ENCODE results near the gene UBIAD1. TPM values are rescaled to one million over a fixed set of nuclear protein-coding genes. Genes with fewer than 3 reads are reported as not detected.
"Not testable (repeated sequence)": the region's sequence is repeated elsewhere in the genome, so short reads cannot be mapped to it uniquely, and the experiment has no call there.

The UBIAD1 gene
- total RNA-seq, 1 donor from 2014 or later, result 22.7 TPM

DNA sequence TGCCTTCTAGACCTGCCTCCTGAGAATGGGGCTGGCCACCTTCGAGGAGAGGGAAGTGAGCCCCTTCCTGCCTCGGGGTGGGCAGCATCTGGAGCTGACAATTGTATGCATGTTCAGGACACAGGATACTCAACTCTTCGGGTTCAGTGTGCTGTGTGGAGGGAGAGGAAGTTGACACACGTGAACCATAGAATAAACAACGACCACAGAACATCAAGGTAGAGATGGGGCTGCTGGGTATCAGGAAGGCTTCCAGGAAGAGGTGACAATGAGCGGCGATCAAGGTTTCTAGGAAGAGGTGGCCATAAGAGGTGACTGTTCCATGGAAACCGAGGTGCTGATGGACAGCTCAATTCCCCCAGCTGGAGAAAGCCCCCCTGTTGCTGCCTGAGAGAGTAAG lies 22.0 kb downstream of the UBIAD1 start:
- peaks cover 8% of the 10 kb centered on the region for H3K27me3 Mint-ChIP-seq (ENCODE audit: unreplicated experiment)
- H3K4me1 Mint-ChIP-seq (ENCODE audit: low read depth, unreplicated experiment), result peaks cover 15% of the 10 kb centered on the region
- H3K27ac Mint-ChIP-seq (ENCODE audit: unreplicated experiment), result no peak overlapping the region
- no peaks in the 10 kb centered on the region for H3K36me3 Mint-ChIP-seq (ENCODE audit: unreplicated experiment)
- DNase-seq, result no peak
- TF ChIP-seq, protein P1, sequence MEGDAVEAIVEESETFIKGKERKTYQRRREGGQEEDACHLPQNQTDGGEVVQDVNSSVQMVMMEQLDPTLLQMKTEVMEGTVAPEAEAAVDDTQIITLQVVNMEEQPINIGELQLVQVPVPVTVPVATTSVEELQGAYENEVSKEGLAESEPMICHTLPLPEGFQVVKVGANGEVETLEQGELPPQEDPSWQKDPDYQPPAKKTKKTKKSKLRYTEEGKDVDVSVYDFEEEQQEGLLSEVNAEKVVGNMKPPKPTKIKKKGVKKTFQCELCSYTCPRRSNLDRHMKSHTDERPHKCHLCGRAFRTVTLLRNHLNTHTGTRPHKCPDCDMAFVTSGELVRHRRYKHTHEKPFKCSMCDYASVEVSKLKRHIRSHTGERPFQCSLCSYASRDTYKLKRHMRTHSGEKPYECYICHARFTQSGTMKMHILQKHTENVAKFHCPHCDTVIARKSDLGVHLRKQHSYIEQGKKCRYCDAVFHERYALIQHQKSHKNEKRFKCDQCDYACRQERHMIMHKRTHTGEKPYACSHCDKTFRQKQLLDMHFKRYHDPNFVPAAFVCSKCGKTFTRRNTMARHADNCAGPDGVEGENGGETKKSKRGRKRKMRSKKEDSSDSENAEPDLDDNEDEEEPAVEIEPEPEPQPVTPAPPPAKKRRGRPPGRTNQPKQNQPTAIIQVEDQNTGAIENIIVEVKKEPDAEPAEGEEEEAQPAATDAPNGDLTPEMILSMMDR (IDR thresholded peaks at IDR 0.05; ENCODE audit: partially characterized antibody, unreplicated experiment), result no peak
- H3K4me3 Mint-ChIP-seq (ENCODE audit: unreplicated experiment), result no peak overlapping the region
- peaks cover 4% of the 10 kb centered on the region for H3K9me3 Mint-ChIP-seq (ENCODE audit: unreplicated experiment)

DNA sequence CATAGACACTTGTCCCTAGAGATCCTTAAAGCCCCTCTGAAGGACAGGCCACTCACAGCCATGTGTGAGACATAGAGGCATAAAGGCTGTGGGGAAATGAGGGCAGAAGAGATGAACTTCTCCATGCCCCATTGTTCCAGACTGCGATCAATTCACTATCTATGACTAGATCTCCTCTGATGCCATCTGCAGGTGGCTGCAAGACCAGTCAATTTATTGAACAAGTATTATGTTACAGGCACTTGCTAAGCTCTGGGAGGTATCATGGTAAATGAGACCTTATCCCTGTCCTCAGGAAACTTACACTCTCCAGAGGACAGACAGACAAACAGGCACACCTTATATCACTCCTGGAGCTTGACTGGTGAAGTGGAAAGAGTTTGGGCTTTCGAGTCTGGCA lies 22.9 kb downstream of the UBIAD1 start:
- no peak for DNase-seq
- TF ChIP-seq, protein P1 (IDR thresholded peaks at IDR 0.05; ENCODE audit: partially characterized antibody, unreplicated experiment), result no peak
- peak overlapping the region; percentile 33 for H3K27ac Mint-ChIP-seq (ENCODE audit: unreplicated experiment)
- H3K9me3 Mint-ChIP-seq (ENCODE audit: unreplicated experiment), result peaks cover 4% of the 10 kb centered on the region
- no peak overlapping the region for H3K4me3 Mint-ChIP-seq (ENCODE audit: unreplicated experiment)
- H3K4me1 Mint-ChIP-seq (ENCODE audit: low read depth, unreplicated experiment), result peaks cover 14% of the 10 kb centered on the region
- peaks cover 8% of the 10 kb centered on the region for H3K27me3 Mint-ChIP-seq (ENCODE audit: unreplicated experiment)
- H3K36me3 Mint-ChIP-seq (ENCODE audit: unreplicated experiment), result no peaks in the 10 kb centered on the region

DNA sequence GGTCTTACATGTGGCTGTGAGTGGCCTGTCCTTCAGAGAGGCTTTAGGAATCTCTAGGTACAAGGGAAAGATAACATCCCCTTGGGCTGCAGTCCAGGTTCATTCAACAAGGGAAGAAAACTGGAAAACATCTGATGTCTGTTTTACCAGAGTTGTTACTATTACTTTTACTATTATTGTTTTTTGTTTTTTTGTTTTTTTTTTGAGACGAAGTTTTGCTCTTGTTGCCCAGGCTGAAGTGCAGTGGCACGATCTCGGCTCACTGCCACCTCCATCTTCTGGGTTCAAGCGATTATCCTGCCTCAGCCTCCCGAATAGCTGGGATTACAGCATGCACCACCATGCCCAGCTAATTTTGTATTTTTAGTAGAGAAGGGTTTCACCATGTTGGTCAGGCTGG lies 24.8 kb downstream of the UBIAD1 start:
- not testable (repeated sequence) for DNase-seq; H3K36me3 Mint-ChIP-seq (ENCODE audit: unreplicated experiment); H3K27me3 Mint-ChIP-seq (ENCODE audit: unreplicated experiment); H3K27ac Mint-ChIP-seq (ENCODE audit: unreplicated experiment); H3K4me3 Mint-ChIP-seq (ENCODE audit: unreplicated experiment); H3K9me3 Mint-ChIP-seq (ENCODE audit: unreplicated experiment)
- H3K4me1 Mint-ChIP-seq (ENCODE audit: low read depth, unreplicated experiment), result peaks cover 13% of the 10 kb centered on the region

DNA sequence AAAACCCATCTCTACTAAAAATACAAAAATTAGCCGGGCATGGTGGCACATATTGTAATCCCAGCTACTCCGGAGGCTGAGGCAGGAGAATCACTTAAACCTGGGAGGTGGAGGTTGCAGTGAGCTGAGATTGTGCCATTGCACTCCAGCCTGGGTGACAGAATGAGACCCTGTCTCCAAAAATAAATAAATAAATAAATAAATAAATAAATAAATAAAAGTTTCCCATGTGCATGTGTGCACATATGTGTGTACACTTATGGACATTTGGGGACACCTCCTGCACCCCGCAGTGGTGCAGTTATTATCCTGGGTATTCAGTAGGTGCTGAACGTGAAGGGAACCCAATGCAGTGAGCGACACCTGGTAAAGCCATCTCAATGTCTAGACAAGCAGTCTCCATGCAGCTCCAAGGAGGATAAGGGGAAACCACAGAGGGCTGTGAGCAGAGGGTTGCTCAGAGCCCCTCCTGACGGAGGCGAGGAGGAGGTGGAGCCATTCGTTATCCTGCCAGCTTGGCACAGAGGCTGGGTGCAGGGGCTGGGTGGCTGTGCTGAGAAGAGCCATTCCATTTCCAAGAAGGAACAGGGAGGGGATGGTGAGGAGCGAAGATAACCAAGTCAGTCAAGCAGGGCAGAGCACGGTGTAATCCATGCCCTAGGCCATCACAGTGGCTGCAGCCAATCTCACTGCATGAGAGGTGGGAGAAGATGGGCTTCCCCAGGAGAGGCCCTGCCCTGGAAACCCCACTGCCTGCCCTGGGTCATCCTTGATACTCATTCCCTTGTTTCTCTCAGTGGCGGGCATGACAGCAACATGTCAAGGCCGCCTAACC lies 25.6 kb downstream of the UBIAD1 start:
- Mint-ChIP-seq H3K4me3 (ENCODE audit: unreplicated experiment) (no peak overlapping the region), H3K9me3 (ENCODE audit: unreplicated experiment) (peaks cover 5% of the 10 kb centered on the region), H3K27ac (ENCODE audit: unreplicated experiment) (no peak overlapping the region), H3K27me3 (ENCODE audit: unreplicated experiment) (peaks cover 6% of the 10 kb centered on the region), H3K4me1 (ENCODE audit: low read depth, unreplicated experiment) (peaks cover 7% of the 10 kb centered on the region), H3K36me3 (ENCODE audit: unreplicated experiment) (no peaks in the 10 kb centered on the region)
- no peak for DNase-seq
- TF ChIP-seq, protein P1 (IDR thresholded peaks at IDR 0.05; ENCODE audit: partially characterized antibody, unreplicated experiment), result no peak

DNA sequence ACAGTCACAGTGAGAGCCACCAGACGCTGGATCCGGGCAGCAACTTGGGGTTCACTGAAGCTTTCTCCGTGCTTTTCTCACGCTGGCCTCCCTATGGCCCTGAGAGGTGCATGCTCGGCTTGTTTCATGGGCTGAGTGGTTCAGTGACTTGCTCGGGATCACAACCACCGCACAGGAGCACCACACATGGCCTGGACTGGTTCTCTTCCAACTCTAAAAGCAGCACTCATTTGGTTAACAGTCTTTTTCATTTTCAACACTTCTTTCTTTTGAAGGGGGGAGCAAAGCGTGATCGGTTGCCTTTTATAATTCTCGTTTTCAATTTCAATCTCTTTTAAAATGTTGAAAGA lies 26.2 kb downstream of the UBIAD1 start:
- no peak for DNase-seq
- TF ChIP-seq, protein P1 (IDR thresholded peaks at IDR 0.05; ENCODE audit: partially characterized antibody, unreplicated experiment), result no peak
- Mint-ChIP-seq H3K9me3 (ENCODE audit: unreplicated experiment) (peaks cover 6% of the 10 kb centered on the region), H3K4me3 (ENCODE audit: unreplicated experiment) (no peak overlapping the region), H3K36me3 (ENCODE audit: unreplicated experiment) (no peaks in the 10 kb centered on the region), H3K4me1 (ENCODE audit: low read depth, unreplicated experiment) (peaks cover 7% of the 10 kb centered on the region), H3K27me3 (ENCODE audit: unreplicated experiment) (peaks cover 7% of the 10 kb centered on the region), H3K27ac (ENCODE audit: unreplicated experiment) (no peak overlapping the region)

Data from glutamatergic neuron (in vitro differentiated cells).